Colonic mucosa (tissue), 4 donors: Measurements from ENCODE around the gene IQCN. TPM values are rescaled to one million over a fixed set of nuclear protein-coding genes. Genes with fewer than 3 reads are reported as not detected.

Experiments
- DNase-seq: peaks from one replicate; pipeline ENCODE4 v3.0.0-alpha.2; 2020
- H3K27ac ChIP-seq: fragments of 200-600 bp; one replicate; pipeline ENCODE4 v1.8.0; 2021
- H3K27me3 ChIP-seq: fragments of 200-600 bp; one replicate; pipeline ENCODE4 v1.8.0; 2021
- H3K36me3 ChIP-seq: fragments of 200-600 bp; one replicate; pipeline ENCODE4 v1.8.0; 2021
- H3K4me1 ChIP-seq: fragments of 200-600 bp; one replicate; pipeline ENCODE4 v1.8.0; 2021; ENCODE audit warnings: mild to moderate bottlenecking
- H3K4me3 ChIP-seq: fragments of 200-600 bp; one replicate; pipeline ENCODE4 v1.8.0; 2021
- H3K9ac ChIP-seq, 2 donors: one replicate each; pipeline ENCODE4 v1.7.0; 2013; ENCODE audit warnings: control low read depth in 2 of 2, low read depth in 2 of 2, low read length in 2 of 2
- H3K9me3 ChIP-seq: fragments of 200-600 bp; one replicate; pipeline ENCODE4 v1.8.0; 2021
- intact Hi-C: fragments of 100-400 bp; cut with DNase I; formaldehyde crosslinking; loops from one replicate; pipeline ENCODE4 v1.14.1; 2022
- total RNA-seq, 2 donors: library from RNA; stranded (reverse); fragmentation: NEBNext Ultra II Directional in 1 of 2; extraction: Animal tissue kit (Norgen Biotek cat#: 25700) in 1 of 2; gene quantifications; one replicate each; pipeline ENCODE4 v1.2.1, GENCODE V29; 2021
- TF ChIP-seq, protein P1 (sequence below): fragments of 200-600 bp; IDR thresholded peaks from one replicate; pipeline ENCODE4 v1.8.0; 2022; ENCODE audit warnings: antibody characterized with exemption, mild to moderate bottlenecking
- donor health status: healthy.
- donor health status: DM: no; HTN: no; CAD: no.
- donor health status: DM: no; HTN: no; CAD: no.

The IQCN gene
- total RNA-seq, 2 donors from 2014 or later, result 1.7 to 3.0 TPM

GRCh38 chr19:18252370-18252717 is 21.9 kb downstream of the IQCN start:
- H3K27ac ChIP-seq, result no peak overlapping the region
- no peak overlapping the region for H3K4me3 ChIP-seq
- DNase-seq, result no peak
- H3K4me1 ChIP-seq, result peaks cover 7% of the 10 kb centered on the region
- no peaks in the 10 kb centered on the region for H3K27me3 ChIP-seq
- H3K36me3 ChIP-seq, result no peaks in the 10 kb centered on the region
- TF ChIP-seq, protein P1, sequence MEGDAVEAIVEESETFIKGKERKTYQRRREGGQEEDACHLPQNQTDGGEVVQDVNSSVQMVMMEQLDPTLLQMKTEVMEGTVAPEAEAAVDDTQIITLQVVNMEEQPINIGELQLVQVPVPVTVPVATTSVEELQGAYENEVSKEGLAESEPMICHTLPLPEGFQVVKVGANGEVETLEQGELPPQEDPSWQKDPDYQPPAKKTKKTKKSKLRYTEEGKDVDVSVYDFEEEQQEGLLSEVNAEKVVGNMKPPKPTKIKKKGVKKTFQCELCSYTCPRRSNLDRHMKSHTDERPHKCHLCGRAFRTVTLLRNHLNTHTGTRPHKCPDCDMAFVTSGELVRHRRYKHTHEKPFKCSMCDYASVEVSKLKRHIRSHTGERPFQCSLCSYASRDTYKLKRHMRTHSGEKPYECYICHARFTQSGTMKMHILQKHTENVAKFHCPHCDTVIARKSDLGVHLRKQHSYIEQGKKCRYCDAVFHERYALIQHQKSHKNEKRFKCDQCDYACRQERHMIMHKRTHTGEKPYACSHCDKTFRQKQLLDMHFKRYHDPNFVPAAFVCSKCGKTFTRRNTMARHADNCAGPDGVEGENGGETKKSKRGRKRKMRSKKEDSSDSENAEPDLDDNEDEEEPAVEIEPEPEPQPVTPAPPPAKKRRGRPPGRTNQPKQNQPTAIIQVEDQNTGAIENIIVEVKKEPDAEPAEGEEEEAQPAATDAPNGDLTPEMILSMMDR, result no peak
- no peaks in the 10 kb centered on the region for H3K9me3 ChIP-seq
- H3K9ac ChIP-seq, result peak overlapping the region in 1 of 2 donors; percentile 31
- intact Hi-C loops, result loop anchor here (5.0 kb wide), 1 partner anchor 45 kb away; no protein-coding TSS in a partner anchor

GRCh38 chr19:18251587-18252369 is 22.5 kb downstream of the IQCN start:
- H3K4me3 ChIP-seq, result no peak overlapping the region
- H3K27ac ChIP-seq, result no peak overlapping the region
- H3K27me3 ChIP-seq, result no peaks in the 10 kb centered on the region
- DNase-seq, result peak; percentile 85
- no peaks in the 10 kb centered on the region for H3K36me3 ChIP-seq
- H3K9ac ChIP-seq, result peak overlapping the region in 1 of 2 donors; percentile 31
- intact Hi-C loops, result loop anchor here (5.0 kb wide), 1 partner anchor 44 kb away; no protein-coding TSS in a partner anchor
- peaks cover 7% of the 10 kb centered on the region for H3K4me1 ChIP-seq
- no peaks in the 10 kb centered on the region for H3K9me3 ChIP-seq
- TF ChIP-seq, protein P1, result peak; percentile 93

- no peak overlapping the region for H3K27ac ChIP-seq
- no peaks in the 10 kb centered on the region for H3K9me3 ChIP-seq
- no peak overlapping the region for H3K9ac ChIP-seq
- TF ChIP-seq, protein P1, result no peak
- intact Hi-C loops, result loop anchor here (5.0 kb wide), 1 partner anchor 43 kb away; no protein-coding TSS in a partner anchor
- H3K4me3 ChIP-seq, result no peak overlapping the region
- no peaks in the 10 kb centered on the region for H3K36me3 ChIP-seq
- H3K4me1 ChIP-seq, result peaks cover 7% of the 10 kb centered on the region
- no peak for DNase-seq
- H3K27me3 ChIP-seq, result no peaks in the 10 kb centered on the region
Observed at GRCh38 chr19:18249834-18250233, 24.4 kb downstream of the IQCN start.

DNA sequence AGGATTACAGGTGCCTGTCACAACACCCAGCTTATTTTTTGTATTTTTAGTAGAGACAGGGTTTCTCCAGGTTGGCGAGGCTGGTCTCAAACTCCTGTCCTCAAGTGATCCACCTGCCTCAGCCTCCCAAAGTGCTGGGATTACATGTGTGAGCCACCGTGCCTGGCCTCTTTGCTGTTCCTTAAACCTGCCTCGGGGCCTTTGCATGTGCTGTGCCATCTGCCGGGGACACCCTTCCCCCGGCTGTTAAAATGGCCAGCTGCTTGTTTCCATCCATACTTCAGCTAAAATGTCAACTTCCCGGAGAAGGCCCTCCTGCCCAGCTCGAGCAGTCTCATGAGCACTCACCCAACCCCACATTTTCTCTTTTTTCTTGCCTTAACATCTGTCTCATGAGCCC is 29.0 kb downstream of the IQCN start:
- no peaks in the 10 kb centered on the region for H3K36me3 ChIP-seq
- H3K4me1 ChIP-seq, result no peaks in the 10 kb centered on the region
- H3K9me3 ChIP-seq, result no peaks in the 10 kb centered on the region
- no peak overlapping the region for H3K9ac ChIP-seq
- TF ChIP-seq, protein P1, result no peak
- no peak overlapping the region for H3K27ac ChIP-seq
- no peak overlapping the region for H3K4me3 ChIP-seq
- no peak for DNase-seq
- intact Hi-C loops, result no loop called here
- H3K27me3 ChIP-seq, result no peaks in the 10 kb centered on the region

DNA sequence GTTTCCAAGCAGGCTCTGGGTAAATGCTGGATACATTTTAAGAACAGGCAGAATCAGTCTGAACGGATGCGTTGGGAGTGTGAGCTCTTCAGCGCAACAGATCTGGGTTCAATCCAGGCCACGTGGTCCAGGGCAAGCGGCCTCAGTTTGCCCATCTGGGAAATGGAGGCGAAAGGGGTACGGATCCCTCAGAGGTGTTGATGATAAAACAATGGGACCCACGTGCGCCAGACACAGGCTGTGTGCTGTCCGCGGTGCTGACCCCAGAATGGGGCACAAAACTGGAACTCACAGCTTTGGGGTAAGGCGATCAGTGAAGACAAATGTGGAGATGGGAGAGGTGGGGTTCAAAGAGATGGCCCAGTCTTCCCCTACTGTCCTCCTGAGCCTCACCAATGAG is 34.9 kb downstream of the IQCN start:
- Histone ChIP-seq H3K27me3 (peaks cover 2% of the 10 kb centered on the region), H3K4me3 (no peak overlapping the region), H3K9me3 (no peaks in the 10 kb centered on the region), H3K36me3 (no peaks in the 10 kb centered on the region), H3K9ac (no peak overlapping the region), H3K4me1 (no peaks in the 10 kb centered on the region), H3K27ac (no peak overlapping the region)
- TF ChIP-seq, protein P1, result no peak
- intact Hi-C loops, result no loop called here
- DNase-seq, result no peak
